ENCODE measurements around the gene DYNLRB1. TPM values are rescaled to one million over a fixed set of nuclear protein-coding genes. Genes with fewer than 3 reads are reported as not detected.

Gene DYNLRB1
- total RNA-seq, 1 donor from 2014 or later: 60.1 TPM

- no peak for DNase-seq
Measured at GRCh38 chr20:34534391-34535165, 18.4 kb downstream of the DYNLRB1 start.

- DNase-seq: no peak
Measured at GRCh38 chr20:34535301-34535840, 19.1 kb downstream of the DYNLRB1 start.

GRCh38 chr20:34535857-34536256 lies 19.6 kb downstream of the DYNLRB1 start:
- DNase-seq: no peak

GRCh38 chr20:34536798-34537394 lies 20.7 kb downstream of the DYNLRB1 start:
- no peak for DNase-seq

GRCh38 chr20:34537651-34538050 lies 21.4 kb downstream of the DYNLRB1 start:
- DNase-seq: no peak

- DNase-seq: no peak
Measured at GRCh38 chr20:34538671-34539123, 22.5 kb downstream of the DYNLRB1 start.

GRCh38 chr20:34539756-34540155 lies 23.5 kb downstream of the DYNLRB1 start:
- no peak for DNase-seq

- DNase-seq: no peak
Measured at GRCh38 chr20:34540596-34541263, 24.5 kb downstream of the DYNLRB1 start.

GRCh38 chr20:34541264-34541901 lies 25.2 kb downstream of the DYNLRB1 start:
- no peak for DNase-seq

GRCh38 chr20:34541917-34542316 lies 25.7 kb downstream of the DYNLRB1 start:
- DNase-seq: no peak

GRCh38 chr20:34542439-34542838 lies 26.2 kb downstream of the DYNLRB1 start:
- DNase-seq: no peak

GRCh38 chr20:34543463-34544056 lies 27.3 kb downstream of the DYNLRB1 start:
- no peak for DNase-seq

GRCh38 chr20:34544109-34544796 lies 28.0 kb downstream of the DYNLRB1 start:
- DNase-seq: no peak

- DNase-seq: no peak
Measured at GRCh38 chr20:34546751-34547181, 30.5 kb downstream of the DYNLRB1 start.

GRCh38 chr20:34547844-34548613 lies 31.8 kb downstream of the DYNLRB1 start:
- no peak for DNase-seq

- DNase-seq: no peak
Measured at GRCh38 chr20:34549291-34549928, 33.2 kb downstream of the DYNLRB1 start.

- DNase-seq: no peak
Measured at GRCh38 chr20:34549929-34550305, 33.7 kb downstream of the DYNLRB1 start.

- no peak for DNase-seq
Measured at GRCh38 chr20:34552569-34552968, 36.3 kb downstream of the DYNLRB1 start.

GRCh38 chr20:34553366-34553867 lies 37.2 kb downstream of the DYNLRB1 start:
- no peak for DNase-seq

GRCh38 chr20:34557936-34558319 lies 41.7 kb downstream of the DYNLRB1 start:
- no peak for DNase-seq

Measured in skin of body (tissue), 2 donors.